RWPE1 (cell line): ENCODE measurements around the gene ZNF484.
"Not testable (repeated sequence)": the region's sequence is repeated elsewhere in the genome, so short reads cannot be mapped to it uniquely, and the experiment has no call there.

ENCODE experiments used
- CTCF ChIA-PET: fragments of 350-600 bp; sonication (Branson Sonifier 250); formaldehyde crosslinking; extraction: SDS; loops from one replicate; lab custom pipeline; 2021; lab: Yijun Ruan, JAX
- POLR2A ChIA-PET: fragments of 400-600 bp; formaldehyde crosslinking; extraction: SDS; loops from one replicate; lab custom pipeline; 2020; ENCODE audit warnings: antibody characterized with exemption; ENCODE audit not compliant: low non-redundant PET; lab: Yijun Ruan, JAX
- DNase-seq: peaks from one replicate; pipeline ENCODE4 v3.0.0; 2012; ENCODE audit warnings: low spot score
- H3K27ac ChIP-seq: fragments of 450-650 bp; 2 replicates; pipeline ENCODE4 v1.5.1; 2017
- CTCF ChIP-seq: fragments of 450-650 bp; conservative IDR thresholded peaks from 2 replicates; pipeline ENCODE4 v1.5.1; 2017; ENCODE audit warnings: low read depth, mild to moderate bottlenecking

Gene ZNF484

GRCh38 chr9:92820964-92821363 lies 56.9 kb downstream of the ZNF484 start:
- CTCF ChIA-PET = interaction anchor here (0.7 kb wide), 1 partner anchor 124 kb away, joined by 4 read pairs; no protein-coding TSS in a partner anchor
- no peak for TF ChIP-seq CTCF
- H3K27ac ChIP-seq = no peak overlapping the region
- POLR2A ChIA-PET = no interaction called here
- no peak for DNase-seq

- H3K27ac ChIP-seq, DNase-seq, POLR2A ChIA-PET: not testable (repeated sequence)
- CTCF ChIA-PET = interaction anchor here (0.6 kb wide), 1 partner anchor 530 kb away, joined by 4 read pairs; no protein-coding TSS in a partner anchor
Observed at GRCh38 chr9:92819898-92820297, 57.9 kb downstream of the ZNF484 start.

GRCh38 chr9:92809629-92810326 lies 68.1 kb downstream of the ZNF484 start:
- POLR2A ChIA-PET, H3K27ac ChIP-seq, DNase-seq: not testable (repeated sequence)
- CTCF ChIA-PET = interaction anchor here (0.7 to 2.7 kb wide), 3 partner anchors 16 to 97 kb away, joined by 3 to 12 read pairs (median 3); no protein-coding TSS in a partner anchor

GRCh38 chr9:92808726-92809451 lies 68.9 kb downstream of the ZNF484 start:
- TF ChIP-seq CTCF = peak; percentile 44
- no peak overlapping the region for H3K27ac ChIP-seq
- peak; percentile 74 for DNase-seq
- POLR2A ChIA-PET = no interaction called here
- CTCF ChIA-PET = interaction anchor here (0.6 to 2.7 kb wide), 11 partner anchors 16 to 692 kb away, joined by 3 to 12 read pairs (median 3); no protein-coding TSS in a partner anchor

GRCh38 chr9:92807757-92808725 lies 69.8 kb downstream of the ZNF484 start:
- no peak overlapping the region for H3K27ac ChIP-seq
- no peak for TF ChIP-seq CTCF
- ChIA-PET POLR2A (no interaction called here), CTCF (interaction anchor here (0.5 to 2.7 kb wide), 8 partner anchors 15 to 670 kb away, joined by 3 to 12 read pairs (median 3); no protein-coding TSS in a partner anchor)
- DNase-seq = no peak

GRCh38 chr9:92807031-92807756 lies 70.6 kb downstream of the ZNF484 start:
- H3K27ac ChIP-seq = no peak overlapping the region
- ChIA-PET CTCF (interaction anchor here (0.5 to 2.7 kb wide), 5 partner anchors 16 to 669 kb away, joined by 3 to 12 read pairs (median 3); no protein-coding TSS in a partner anchor), POLR2A (no interaction called here)
- DNase-seq = no peak
- no peak for TF ChIP-seq CTCF
